ENCODE measurements around the gene INTS1. TPM values are rescaled to one million over a fixed set of nuclear protein-coding genes. Genes with fewer than 3 reads are reported as not detected.

INTS1 gene
- total and polyA plus RNA-seq, 10 of the 15 experiments (the other 5 are each of a cell fraction or from before 2014, with no cell fraction given): 0.52 to 89.0 (median 15.1) TPM

DNA sequence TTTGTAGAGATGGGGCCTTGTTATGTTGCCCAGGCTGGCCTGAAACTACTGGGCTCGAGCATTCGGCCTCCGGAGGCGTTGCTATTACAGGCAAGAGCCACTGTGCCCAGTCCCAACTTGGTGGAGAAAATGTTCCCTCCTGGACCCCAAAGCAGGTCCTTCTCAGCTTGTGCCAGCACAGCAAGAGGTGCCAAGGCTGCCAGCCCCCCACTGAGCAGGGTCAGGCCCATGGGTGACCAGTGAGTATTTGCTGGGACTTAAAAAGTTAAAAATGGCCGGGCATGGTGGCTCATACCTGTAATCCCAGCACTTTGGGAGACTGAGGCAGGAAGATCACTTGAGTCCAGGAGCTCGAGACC lies 30.9 kb upstream of the INTS1 start:
- no peak overlapping the region for H3K9ac ChIP-seq (ENCODE audit: control insufficient read depth, insufficient read depth, low read length)
- no peaks in the 10 kb centered on the region for H3K27me3 ChIP-seq (replicated peaks in 1 of 2; ENCODE audit: control insufficient read depth in 2 of 2, insufficient read depth in 2 of 2, low read length in 1 of 2)
- WGBS (ENCODE audit: insufficient coverage, insufficient replicate concordance, low lambda C conversion rate, missing lambda C conversion rate): 89% methylated on average over 6 of the region's 6 CpGs
- H3K4me2 ChIP-seq (ENCODE audit: control insufficient read depth, insufficient read depth): no peak overlapping the region
- peaks cover 43% of the 10 kb centered on the region for H3K79me2 ChIP-seq (ENCODE audit: control insufficient read depth, insufficient read depth, low read length)
- ATAC-seq: no peak
- no peak for FAIRE-seq
- no TSS peak for BruUV-seq (replicated peaks)
- ChIA-PET POLR2A (interaction anchor here (1.1 kb wide), 1 partner anchor 32 kb away, joined by 3 read pairs; no protein-coding TSS in a partner anchor), CTCF (no interaction called here), RAD21 (ENCODE audit: unreplicated experiment) (no interaction called here), SMC1A (ENCODE audit: uncharacterized antibody, unreplicated experiment) (no interaction called here)
- H3K9me3 ChIP-seq (replicated peaks; ENCODE audit: control insufficient read depth, insufficient read depth, low read length): no peaks in the 10 kb centered on the region
- DNase-seq (ENCODE audit: low read depth, low spot score): no peak
- H3K4me3 ChIP-seq: no peak overlapping the region
- H3K36me3 ChIP-seq (ENCODE audit: control insufficient read depth in 2 of 2, insufficient read depth in 2 of 2, low read length in 1 of 2): peaks cover 0 to 11% of the 10 kb centered on the region in 2 experiments; a peak in 2 of 4 replicates
- H3K27ac ChIP-seq (ENCODE audit: control insufficient read depth, insufficient read depth): no peak overlapping the region
- TF ChIP-seq, protein P1, sequence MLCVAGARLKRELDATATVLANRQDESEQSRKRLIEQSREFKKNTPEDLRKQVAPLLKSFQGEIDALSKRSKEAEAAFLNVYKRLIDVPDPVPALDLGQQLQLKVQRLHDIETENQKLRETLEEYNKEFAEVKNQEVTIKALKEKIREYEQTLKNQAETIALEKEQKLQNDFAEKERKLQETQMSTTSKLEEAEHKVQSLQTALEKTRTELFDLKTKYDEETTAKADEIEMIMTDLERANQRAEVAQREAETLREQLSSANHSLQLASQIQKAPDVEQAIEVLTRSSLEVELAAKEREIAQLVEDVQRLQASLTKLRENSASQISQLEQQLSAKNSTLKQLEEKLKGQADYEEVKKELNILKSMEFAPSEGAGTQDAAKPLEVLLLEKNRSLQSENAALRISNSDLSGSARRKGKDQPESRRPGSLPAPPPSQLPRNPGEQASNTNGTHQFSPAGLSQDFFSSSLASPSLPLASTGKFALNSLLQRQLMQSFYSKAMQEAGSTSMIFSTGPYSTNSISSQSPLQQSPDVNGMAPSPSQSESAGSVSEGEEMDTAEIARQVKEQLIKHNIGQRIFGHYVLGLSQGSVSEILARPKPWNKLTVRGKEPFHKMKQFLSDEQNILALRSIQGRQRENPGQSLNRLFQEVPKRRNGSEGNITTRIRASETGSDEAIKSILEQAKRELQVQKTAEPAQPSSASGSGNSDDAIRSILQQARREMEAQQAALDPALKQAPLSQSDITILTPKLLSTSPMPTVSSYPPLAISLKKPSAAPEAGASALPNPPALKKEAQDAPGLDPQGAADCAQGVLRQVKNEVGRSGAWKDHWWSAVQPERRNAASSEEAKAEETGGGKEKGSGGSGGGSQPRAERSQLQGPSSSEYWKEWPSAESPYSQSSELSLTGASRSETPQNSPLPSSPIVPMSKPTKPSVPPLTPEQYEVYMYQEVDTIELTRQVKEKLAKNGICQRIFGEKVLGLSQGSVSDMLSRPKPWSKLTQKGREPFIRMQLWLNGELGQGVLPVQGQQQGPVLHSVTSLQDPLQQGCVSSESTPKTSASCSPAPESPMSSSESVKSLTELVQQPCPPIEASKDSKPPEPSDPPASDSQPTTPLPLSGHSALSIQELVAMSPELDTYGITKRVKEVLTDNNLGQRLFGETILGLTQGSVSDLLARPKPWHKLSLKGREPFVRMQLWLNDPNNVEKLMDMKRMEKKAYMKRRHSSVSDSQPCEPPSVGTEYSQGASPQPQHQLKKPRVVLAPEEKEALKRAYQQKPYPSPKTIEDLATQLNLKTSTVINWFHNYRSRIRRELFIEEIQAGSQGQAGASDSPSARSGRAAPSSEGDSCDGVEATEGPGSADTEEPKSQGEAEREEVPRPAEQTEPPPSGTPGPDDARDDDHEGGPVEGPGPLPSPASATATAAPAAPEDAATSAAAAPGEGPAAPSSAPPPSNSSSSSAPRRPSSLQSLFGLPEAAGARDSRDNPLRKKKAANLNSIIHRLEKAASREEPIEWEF (IDR thresholded peaks at IDR 0.05; ENCODE audit: insufficient replicate concordance, low read depth, low read length): no peak
- no peak for TF ChIP-seq SMARCA5 (IDR thresholded peaks at IDR 0.05)
- TF ChIP-seq DPF2 (IDR thresholded peaks at IDR 0.05): no peak
- TF ChIP-seq, protein P2, sequence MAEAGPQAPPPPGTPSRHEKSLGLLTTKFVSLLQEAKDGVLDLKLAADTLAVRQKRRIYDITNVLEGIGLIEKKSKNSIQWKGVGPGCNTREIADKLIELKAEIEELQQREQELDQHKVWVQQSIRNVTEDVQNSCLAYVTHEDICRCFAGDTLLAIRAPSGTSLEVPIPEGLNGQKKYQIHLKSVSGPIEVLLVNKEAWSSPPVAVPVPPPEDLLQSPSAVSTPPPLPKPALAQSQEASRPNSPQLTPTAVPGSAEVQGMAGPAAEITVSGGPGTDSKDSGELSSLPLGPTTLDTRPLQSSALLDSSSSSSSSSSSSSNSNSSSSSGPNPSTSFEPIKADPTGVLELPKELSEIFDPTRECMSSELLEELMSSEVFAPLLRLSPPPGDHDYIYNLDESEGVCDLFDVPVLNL (IDR thresholded peaks at IDR 0.05; ENCODE audit: low read depth, low read length): no peak
- TF ChIP-seq, protein P3, sequence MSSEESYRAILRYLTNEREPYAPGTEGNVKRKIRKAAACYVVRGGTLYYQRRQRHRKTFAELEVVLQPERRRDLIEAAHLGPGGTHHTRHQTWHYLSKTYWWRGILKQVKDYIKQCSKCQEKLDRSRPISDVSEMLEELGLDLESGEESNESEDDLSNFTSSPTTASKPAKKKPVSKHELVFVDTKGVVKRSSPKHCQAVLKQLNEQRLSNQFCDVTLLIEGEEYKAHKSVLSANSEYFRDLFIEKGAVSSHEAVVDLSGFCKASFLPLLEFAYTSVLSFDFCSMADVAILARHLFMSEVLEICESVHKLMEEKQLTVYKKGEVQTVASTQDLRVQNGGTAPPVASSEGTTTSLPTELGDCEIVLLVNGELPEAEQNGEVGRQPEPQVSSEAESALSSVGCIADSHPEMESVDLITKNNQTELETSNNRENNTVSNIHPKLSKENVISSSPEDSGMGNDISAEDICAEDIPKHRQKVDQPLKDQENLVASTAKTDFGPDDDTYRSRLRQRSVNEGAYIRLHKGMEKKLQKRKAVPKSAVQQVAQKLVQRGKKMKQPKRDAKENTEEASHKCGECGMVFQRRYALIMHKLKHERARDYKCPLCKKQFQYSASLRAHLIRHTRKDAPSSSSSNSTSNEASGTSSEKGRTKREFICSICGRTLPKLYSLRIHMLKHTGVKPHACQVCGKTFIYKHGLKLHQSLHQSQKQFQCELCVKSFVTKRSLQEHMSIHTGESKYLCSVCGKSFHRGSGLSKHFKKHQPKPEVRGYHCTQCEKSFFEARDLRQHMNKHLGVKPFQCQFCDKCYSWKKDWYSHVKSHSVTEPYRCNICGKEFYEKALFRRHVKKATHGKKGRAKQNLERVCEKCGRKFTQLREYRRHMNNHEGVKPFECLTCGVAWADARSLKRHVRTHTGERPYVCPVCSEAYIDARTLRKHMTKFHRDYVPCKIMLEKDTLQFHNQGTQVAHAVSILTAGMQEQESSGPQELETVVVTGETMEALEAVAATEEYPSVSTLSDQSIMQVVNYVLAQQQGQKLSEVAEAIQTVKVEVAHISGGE (CRISPR knock-in tag; IDR thresholded peaks at IDR 0.05): no peak
- TF ChIP-seq GATAD2B (conservative IDR thresholded peaks at IDR 0.05; ENCODE audit: low read depth): no peak
- H4K20me1 ChIP-seq (ENCODE audit: control insufficient read depth, insufficient read depth): peaks cover 7% of the 10 kb centered on the region; the same call in 1 of the 2 replicates
- in situ Hi-C loops (cut with MboI): no loop called here
- H3K4me1 ChIP-seq (ENCODE audit: control insufficient read depth, insufficient read depth, low read length): peaks cover 13% of the 10 kb centered on the region
- H2AFZ ChIP-seq (ENCODE audit: control insufficient read depth, low read depth, low read length): no peak overlapping the region
- intact Hi-C loops (cut with micrococcal nuclease; ENCODE audit: unreplicated experiment): no loop called here

Data from GM12878 (cell line).